Esophagus squamous epithelium (tissue), 4 donors: ENCODE results near the gene RAB37.

Experiments
- POLR2A ChIP-seq, 4 donors: fragments of 450-650 bp; IDR thresholded peaks; one replicate each; pipeline ENCODE4 v1.6.1; 2017; ENCODE audit warnings: antibody characterized with exemption in 4 of 4, mild to moderate bottlenecking in 4 of 4, moderate library complexity in 3 of 4
- TF ChIP-seq, protein P1 (sequence below), 6 experiments: fragments of 450-650 bp in 4 of 6; fragments of 200-600 bp in 2 of 6; sonication (generic) in 2 of 6; IDR thresholded peaks; one replicate each; pipeline ENCODE4 v1.5.1; 2016 to 2019; ENCODE audit warnings: antibody characterized with exemption in 6 of 6, mild to moderate bottlenecking in 4 of 6, moderate library complexity in 4 of 6

DNA sequence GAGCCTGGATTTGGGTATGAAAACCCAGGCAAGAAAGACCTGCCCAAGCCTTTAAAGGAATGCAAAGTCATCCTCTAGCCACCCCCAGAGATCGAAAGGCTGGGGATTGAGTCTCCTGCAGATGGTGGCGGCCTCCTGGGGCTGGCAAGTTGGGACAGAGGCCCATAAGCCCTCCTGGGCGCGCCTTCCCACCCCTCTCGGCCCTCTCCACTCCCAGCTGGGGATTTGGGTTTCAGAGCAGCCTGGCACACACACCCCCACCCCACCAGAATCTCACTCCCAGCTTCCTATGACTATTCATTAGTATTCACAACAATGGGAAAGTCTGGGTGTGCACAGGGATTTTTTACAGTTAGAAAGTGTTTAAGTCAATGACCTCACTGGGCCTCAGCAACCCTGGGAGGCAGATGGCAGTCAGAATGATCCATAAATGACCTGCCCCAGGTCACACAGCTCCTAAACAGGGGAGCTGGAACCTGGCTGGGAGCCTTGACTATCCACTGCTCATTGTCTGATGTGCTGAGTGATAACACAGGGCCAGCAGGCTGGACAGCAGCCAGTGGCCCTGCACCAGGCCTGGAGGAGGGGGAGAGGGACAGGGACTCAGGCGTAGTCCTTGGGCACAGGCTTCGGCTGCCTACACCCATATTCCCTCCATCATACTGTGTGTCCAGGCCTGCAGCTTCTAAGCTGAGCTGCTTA, 23.5 kb downstream of the RAB37 start:
- TF ChIP-seq, protein P1, sequence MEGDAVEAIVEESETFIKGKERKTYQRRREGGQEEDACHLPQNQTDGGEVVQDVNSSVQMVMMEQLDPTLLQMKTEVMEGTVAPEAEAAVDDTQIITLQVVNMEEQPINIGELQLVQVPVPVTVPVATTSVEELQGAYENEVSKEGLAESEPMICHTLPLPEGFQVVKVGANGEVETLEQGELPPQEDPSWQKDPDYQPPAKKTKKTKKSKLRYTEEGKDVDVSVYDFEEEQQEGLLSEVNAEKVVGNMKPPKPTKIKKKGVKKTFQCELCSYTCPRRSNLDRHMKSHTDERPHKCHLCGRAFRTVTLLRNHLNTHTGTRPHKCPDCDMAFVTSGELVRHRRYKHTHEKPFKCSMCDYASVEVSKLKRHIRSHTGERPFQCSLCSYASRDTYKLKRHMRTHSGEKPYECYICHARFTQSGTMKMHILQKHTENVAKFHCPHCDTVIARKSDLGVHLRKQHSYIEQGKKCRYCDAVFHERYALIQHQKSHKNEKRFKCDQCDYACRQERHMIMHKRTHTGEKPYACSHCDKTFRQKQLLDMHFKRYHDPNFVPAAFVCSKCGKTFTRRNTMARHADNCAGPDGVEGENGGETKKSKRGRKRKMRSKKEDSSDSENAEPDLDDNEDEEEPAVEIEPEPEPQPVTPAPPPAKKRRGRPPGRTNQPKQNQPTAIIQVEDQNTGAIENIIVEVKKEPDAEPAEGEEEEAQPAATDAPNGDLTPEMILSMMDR (IDR thresholded peaks at IDR 0.05): no peak
- no peak for TF ChIP-seq POLR2A (IDR thresholded peaks at IDR 0.05)
